Stimulated activated CD4-positive, alpha-beta T cell treated with anti-CD3 and anti-CD28 coated beads, TNF-alpha, amount 100 ng/mL, for 24 hours (primary cell): Measurements from ENCODE around the gene PLVAP.

Source experiments
- DNase-seq, 3 experiments: peaks; one replicate each; pipeline ENCODE4 v3.0.0-alpha.2; 2020; ENCODE audit warnings: low read depth in 3 of 3

The PLVAP gene

DNA sequence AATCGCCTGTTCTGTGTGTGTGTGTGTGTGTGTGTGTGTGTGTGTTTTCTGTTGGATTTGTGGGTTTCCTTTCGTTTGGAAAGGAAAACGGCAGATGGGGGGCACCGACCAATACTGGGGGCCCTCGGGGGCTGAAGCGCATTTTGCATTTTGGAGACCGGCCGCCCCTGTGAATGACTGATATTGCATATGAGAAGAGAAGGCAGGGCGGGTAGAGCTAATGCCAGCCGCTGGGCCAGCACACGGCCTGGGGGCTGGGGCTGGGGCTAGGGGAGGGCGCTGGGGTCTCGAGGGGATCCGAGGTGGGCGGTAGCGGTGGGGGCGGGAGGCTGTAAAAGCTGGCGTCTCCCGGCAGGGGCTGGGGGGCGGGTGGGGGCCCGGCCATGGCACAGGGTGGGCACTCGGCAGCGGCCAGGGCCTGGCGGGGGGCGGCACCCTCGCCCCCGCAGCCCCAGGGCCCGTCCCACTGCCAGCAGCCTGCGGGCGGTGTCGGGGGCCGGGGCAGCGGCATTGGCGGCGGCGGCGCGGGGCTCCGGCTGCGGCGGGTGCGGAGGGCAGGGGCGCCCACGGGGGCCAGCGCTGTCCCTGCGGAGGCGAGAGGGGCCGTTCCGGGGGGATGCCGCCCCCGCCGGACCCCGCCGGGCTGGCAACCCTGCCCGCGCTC is 53.7 kb downstream of the PLVAP start:
- DNase-seq: no peak

DNA sequence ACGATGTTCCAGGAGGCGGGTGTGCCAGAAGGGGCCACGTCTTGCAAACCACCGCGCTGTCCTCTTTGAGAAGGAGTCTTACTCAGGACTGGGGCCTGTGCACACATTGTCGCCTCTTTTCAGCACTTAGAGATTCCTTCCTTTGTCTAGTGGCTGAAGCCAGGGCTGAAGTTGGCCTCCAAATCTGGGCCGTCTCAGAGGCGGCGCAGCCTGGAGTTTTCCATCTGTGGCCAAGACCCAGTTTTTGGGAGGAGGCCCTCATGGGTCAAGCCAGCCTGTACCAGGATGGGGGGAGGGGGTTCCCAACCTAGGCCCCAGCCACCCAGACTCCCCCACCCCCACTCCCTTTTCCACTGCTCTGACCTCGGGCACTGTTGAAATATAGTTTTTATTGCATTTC is 54.3 kb downstream of the PLVAP start:
- DNase-seq: no peak

DNA sequence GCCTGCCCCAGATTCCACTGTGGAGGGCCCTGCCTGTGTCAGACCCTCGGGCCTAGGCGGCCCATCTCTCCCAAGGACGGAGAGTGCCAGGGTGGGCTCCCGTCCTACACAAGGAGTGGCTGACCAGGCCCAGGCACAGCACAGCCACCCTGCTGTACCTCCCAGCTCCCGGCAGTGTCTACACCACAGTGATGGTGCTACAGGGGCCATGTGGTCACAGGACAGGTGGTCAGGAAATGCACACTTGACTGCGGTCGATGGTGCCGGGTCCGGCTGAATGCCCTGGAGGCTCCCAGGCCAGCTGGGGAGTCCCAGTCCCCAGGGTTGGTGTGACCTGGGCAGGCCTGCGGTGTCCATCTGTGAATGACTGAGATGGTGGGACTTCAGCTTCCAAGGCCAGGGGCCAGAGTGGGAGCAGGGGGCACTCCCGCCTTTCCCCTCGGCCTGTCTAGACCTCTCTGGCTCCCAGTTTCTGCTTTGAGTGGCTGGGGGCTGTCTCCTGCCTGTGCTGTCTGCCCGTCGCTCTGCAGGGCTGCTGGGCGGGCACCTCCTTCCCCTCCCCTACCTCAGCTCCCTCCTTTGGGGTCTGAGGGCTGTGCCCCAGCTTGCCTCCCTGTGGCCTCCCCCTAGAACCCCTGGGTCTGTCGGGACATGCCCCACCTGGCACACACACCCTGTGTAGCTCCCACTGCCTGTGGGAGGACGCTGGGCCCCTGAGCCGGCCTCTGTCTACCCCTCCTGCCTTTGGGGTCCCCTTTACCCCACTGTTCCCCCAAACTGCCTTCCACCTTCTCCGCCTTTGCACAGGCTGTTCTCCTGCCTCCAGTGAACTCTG is 55.3 kb downstream of the PLVAP start:
- DNase-seq: no peak

DNA sequence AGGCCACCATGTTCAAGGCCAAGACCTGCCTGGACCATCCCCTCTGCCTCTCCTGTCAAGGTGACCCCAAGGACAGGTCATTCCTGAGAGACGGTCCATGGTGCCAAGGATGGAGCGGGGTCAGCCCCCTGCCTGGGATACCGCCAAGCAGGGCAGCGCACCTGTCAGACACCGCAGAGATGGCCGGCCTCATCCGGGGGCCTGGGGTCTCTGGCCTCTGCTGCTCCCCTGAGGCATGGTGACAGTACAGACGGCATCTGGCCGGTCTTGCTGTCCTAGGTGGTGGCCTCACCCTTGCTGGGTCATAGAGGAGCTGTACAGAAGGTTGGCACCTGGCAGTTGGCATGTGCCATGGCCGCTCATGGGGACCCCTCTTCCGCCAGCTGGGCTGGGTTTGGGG is 56.7 kb downstream of the PLVAP start:
- no peak for DNase-seq

DNA sequence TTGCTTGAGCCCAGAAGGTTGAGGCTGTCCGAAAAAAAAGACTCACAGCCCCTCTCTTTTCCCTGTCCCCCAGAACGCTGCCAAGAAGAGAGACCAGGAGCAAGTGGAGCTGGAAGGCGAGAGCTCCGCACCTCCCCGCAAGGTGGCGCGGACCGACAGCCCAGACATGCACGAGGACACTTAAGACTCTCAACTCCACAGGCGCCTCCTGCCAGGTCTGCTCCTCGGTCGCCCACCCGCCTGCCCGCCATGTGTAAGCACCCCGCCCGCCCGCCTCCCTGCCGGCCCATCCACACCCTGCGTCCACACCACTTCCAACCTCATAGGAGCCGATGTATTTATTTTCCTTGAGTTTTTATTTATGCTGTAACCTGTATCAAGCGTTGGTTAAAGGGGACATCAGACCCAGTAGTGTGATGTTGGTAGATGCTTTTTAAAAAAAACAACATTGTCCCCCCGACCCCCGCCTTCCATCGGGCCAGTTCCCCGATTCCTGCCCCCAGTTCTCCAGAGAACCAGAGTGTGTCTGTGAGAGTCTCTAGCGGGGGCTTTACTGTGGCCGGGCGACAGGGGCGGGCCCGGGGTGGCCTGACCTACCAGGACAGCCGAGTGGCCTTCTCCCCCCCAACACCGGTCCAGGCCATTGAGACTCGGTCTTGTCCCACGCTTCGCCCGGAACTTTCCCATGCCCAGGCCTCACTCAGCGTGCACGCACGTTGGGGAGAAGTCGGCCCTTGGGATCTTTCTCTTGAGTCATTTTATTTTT is 57.5 kb downstream of the PLVAP start:
- DNase-seq: no peak

DNA sequence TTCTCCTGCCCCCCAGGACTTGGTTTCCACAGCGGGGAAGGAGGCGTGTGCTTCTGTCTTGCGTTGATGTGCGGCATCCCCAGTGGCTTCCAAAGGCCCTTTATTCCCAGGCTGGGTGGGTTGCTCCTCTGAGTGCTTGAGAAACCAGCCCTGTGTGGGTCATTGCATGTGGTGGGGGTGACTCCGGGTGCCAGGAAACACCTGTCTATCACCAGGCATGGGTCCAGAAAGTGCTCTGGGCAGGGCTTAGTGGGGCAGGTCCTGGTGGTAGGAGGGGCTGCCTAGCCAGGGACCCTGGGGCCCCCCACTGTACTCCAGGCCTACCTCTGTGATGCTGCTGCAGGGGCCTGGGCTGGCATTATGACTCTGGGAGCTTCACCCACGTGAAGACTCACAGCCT is 58.2 kb downstream of the PLVAP start:
- no peak for DNase-seq

DNA sequence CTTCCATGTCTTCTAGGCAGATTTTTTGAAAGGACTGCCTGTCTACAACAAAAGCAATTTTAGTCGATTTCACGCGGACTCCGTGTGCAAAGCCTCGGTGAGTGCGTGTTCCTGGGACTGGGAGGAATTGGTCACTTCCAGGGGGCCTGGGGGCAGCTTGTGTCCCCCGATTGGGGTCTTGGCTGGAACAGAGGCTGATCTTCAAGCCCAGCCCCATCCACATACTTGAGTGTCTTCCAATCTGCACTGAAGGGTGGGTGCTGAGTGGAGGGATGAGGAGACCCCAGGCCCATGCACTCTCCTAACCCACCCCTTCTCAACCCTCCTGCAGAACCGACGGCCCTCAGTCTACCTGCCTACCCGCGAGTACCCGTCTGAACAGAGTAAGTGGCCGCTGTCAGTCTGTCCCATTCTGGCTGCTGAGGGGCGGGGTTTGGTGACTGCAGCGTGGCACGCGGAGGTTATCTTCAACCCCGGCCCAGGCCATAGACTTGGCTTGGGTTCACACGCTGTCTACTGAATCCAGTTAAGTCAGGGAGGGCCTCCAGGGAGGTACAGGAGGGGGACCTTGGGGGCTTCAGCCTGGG is 63.0 kb downstream of the PLVAP start:
- DNase-seq: no peak

DNA sequence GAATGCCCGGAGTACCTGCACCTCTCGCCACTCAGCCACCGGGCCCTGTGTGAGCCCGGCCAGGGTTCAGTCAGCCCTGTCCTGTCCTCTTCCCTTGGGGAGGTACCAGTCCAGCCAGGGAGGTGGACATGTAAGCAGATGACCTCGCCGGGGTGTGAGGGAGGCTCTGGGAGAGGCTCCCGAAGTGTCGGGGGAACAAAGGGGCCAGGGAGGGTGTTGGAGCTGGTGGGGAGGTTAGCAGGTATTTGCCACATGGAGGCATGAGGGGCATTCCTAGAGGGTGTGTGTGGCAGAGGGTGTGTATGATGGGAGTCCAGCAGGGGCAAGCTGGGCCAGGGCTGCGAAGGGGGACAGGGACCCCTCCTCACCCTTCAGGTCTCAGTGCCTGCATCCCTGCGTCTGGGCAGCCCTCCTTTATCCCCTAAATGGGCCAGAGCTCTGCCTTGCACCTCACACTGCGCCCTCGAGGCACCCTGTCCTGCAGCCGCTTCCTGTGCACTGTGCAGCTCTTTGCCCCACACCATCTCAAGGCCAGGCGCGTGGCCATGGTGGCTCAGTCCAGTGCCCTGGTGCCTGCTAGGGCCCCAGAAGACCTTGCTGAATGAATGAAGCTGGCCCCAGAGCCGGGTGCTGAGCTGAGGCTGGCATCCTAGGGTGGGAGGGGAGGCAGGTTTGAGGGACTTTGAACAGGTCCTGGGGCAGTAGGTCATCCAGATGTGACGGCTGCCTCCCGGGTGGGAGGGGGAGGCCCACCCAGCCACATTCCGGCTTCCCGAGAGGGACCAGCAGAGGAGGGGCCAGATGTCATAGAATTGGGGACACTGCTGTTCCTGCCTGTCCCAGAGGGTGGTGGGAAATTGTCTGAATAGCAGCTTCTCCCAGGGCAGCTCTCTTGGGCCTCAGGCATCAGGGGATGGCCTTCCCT is 64.7 kb downstream of the PLVAP start:
- no peak for DNase-seq

DNA sequence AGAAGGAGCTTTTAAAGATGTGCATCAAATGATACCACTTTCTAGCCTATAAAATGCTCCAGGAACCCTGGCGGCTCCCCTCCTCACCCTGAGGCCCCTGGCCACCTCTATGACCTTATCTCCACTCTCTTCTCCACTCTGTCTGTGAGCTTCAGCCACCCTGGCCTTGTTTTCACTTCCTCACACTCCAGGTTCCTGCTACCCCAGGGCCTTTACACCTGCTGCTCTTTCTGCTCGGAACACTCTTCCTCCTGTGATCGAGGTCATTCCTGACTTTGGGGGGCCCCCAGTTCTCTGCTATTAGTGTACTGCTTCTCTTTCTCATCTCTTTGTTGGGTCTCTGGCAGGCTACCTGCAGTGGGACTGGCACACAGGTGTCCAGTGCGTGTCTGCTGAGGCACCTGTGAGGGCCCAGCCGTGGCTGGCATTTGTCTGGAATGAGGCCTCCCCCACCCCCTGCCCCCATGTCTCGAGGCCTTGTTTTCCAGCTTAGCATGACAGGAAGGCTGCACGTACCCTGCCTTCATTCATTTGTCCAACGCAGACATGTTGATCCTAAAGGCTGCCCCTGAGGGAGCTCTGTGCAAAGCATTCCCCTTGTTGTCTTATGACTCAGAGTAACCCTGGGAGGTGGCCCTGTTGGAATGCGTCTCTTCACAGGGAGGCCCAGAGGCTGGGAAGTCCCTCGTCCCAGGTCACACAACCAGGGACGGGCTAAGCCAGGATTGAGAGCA is 65.5 kb downstream of the PLVAP start:
- DNase-seq: no peak

DNA sequence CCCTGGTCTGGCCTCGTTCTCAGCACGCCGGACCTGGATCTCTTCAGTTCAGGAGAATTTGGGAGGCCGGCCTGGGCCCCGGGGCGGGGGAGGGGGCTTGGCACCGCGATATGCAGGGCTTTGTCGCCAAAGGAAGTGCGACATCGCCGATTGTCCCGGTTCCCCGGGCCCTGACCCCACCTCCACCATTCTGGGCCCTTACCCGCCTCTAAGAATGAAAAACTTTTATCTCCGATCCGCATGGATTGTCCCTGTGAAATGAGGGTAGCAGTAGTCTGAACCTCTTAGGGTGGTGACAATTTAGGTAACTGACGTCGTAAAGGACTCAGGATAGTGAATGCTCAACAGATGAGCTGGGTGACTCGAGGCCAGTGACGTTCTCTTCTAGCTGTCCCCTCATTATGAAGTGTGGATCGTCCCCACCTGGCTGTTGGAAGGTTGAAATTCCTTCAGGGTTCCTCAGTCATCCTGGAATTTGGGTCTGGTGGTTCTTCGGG is 67.1 kb downstream of the PLVAP start:
- no peak for DNase-seq

DNA sequence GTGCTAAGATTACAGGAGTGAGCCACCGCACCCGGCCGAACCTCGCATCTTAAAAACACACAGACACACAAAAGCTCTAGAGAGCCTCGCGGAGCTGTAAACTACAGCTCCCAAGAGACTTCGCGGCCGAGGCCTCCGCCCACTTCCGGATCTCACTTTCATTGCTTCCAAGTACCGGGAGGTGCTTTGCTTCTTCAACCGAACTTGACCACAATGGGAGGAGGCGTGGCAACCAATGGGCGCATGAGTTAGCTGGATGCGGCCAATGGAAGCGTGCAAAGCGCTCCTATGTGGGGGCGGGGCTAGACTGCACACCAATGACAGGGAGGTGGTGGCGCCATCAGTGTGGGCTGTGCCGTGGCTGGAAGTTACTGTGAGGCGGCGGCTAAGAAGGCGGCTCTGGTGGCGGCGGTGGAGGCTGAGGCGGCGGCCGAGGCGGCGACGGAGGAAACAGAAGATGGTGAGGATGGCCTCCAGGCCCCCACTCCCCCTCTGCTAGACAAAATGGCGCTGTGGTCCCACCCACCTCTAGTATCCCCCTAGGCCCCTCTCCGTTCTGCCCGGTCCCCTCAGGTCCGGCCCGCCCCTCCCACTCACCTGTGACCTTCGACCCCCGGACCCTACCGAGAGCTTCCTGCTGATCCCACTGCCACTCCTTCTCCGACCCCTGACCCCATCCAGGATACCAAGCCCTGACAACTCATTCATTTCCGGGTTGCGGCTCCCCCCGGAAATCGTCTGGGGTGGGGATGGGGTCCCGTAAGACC is 67.8 kb downstream of the PLVAP start, which contains the start of gene DDA1:
Gene DDA1 (plus strand): TSS at position 366 of the 767 bp plus-strand sequence. CDS start 92 bp downstream, at position 458.
- peak; percentile 97 to 100 (median 99) for DNase-seq

DNA sequence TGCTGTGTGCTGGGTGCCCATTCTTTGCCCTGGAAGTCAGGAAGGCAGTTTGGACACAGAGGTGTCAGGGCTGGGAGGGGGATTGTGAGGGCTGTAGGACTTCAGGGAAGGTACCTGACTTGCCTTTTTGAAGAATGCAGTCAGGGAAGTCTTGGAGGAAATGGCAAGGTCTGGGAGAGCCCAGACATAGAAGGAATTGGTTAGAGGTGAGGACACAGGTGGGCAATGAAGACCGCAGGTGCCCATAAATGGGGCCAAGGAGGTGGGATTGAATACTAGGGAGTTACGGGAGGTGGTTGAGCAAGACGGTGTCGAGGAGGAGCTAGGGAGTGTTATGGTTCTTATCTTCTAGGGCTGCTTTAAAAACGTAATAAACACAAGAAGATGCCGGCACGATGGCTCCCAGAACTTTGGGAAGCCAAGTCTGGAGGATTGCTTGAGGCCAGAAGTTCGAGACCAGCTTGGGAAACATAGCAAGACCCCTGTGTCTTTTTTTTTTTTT is 69.2 kb downstream of the PLVAP start:
- DNase-seq: no peak

DNA sequence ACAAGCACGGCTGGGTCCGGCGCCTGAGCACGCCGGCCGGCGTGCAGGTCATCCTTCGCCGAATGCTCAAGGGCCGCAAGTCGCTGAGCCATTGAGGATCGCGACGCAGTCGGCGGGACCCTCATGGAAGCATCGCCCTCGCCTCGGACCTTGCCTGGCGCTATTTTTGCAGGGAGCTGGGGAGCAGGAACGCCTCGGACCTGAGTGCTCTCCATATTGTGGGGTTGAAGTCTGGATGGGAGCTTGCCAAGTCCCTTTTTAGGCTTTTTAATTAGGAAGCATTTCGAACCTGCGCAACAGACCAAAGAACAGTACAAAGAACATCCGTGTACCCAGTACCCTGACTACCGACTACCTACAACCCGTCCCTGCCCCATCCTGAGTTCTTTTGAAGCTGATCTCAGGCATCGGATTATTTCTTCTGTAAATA is 70.8 kb downstream of the PLVAP start:
- DNase-seq: no peak

DNA sequence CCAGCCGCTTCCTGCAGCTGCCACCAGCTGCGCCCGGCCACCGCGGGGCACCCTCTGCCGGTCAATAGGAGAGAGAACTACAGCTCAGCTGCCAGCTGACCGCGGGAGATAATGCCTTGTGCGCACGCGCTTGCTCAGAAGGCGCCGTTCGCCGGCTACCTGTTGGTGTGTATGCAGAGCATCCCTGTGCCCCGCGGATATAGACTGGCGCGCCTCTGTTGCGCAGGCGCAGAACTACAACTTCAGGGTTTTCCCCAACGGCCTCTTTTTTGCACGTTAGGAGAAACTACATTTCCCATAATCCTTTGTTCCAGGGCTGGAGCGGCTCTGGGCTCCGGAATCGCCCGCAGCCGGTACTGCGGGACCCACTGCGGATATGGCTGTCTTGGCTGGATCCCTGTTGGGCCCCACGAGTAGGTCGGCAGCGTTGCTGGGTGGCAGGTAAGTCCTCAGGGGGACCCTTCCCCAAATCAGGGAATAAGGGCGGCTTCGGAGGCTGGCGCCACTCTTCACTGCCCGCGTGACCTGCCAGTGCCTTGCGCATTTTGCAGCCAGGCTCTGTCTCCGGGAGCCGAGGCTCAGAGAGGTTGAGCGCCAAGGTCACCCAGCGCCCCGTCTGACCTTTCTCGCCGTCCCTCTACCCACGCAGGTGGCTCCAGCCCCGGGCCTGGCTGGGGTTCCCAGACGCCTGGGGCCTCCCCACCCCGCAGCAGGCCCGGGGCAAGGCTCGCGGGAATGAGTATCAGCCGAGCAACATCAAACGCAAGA is 71.4 kb downstream of the PLVAP start, which contains the start of gene MRPL34:
Gene MRPL34 (plus strand): TSS at position 356 of the 768 bp plus-strand sequence. CDS start 21 bp downstream, at position 377.
- DNase-seq: peak; percentile 84 to 97 (median 91)

DNA sequence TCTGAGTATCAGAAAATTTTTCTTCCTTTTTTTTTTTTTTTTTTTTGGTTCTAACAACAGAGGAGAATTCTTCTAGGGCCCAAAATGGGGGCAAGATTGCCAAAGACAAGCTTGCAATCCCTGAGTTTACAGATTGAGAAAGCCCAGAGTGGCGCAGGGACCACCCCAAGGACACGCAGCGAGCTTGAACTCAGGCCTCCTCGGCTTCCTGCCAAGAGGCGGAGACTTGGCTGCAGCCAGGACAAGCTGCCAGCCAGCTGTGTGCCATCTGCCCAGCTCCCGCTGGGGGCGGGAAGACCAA is 72.0 kb downstream of the PLVAP start:
- DNase-seq: no peak

DNA sequence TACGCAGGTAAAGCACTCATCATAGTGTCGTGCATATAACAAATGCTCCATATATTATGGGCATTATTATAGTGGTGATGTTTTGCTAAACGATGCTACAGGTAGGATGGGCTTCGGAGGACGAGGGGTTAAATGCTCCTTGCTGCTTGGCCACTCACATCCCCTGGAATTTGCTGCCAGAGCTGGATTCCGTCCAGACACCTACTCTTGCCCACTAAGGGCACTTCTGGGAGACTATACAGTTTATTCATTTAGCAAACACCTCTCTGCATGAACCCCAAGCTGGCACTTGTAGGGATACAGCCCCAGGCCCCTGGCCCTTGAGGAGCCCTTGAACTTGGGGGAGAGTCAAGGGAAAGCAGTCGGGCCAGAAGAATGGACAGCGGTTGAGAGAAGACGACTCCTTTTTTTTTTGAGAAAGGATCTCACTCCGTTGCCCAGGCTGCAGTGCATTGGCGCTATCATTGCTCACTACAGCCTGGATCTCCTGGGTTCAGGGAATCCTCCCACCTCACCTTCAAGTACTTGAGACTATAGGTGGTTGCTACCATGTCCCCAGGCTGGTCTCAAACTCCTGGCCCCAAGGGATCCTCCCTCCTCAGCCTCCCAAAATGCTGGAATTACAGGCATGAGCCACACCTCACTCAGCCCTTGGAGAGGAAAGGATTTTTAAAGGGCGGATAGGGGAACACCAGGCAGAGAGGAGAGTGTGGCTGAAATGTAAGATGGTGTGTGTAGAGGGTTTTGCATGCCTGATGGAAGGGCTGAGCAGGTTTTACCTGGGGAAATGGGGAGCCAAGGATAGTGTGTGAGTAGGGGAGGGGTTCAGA is 72.5 kb downstream of the PLVAP start:
- DNase-seq: no peak

DNA sequence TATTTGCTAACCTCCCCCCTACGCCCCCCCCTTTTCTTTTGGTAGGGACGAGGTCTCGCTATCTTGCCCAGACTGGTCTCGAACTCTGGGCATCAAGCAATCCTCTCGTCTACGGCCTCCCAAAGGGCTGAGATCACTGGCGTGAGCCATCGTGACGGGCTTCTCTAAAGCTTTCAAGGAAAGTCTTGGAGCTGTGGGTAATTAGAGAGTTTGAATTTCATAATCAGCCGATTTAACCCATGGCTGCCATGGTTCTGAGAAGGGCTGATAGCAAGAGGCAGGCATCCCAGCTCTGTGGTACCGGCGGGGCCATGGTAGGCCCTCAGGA is 73.2 kb downstream of the PLVAP start:
- DNase-seq: no peak
